AG04450 (cell line): ENCODE measurements around the gene SIT1. TPM values are rescaled to one million over a fixed set of nuclear protein-coding genes. Genes with fewer than 3 reads are reported as not detected.

ENCODE experiments used
- CTCF ChIA-PET: fragments of 300-600, 350-600 bp; formaldehyde crosslinking; extraction: SDS; loops from one replicate; lab custom pipeline; 2022; ENCODE audit warnings: antibody characterized with exemption, inconsistent platforms; lab: Charles Lee
- POLR2A ChIA-PET: fragments of 350-600 bp; formaldehyde crosslinking; extraction: SDS; loops from one replicate; lab custom pipeline; 2021; ENCODE audit warnings: antibody characterized with exemption, inconsistent platforms; lab: Yijun Ruan, JAX
- DNase-seq: peaks from one replicate; pipeline ENCODE4 v3.0.0-alpha.2; 2011; ENCODE audit warnings: low read depth, low spot score
- H3K27ac ChIP-seq: one replicate; pipeline ENCODE4 v1.5.1; 2012; ENCODE audit warnings: low read depth, low read length, control low read depth
- H3K27me3 ChIP-seq: one replicate; pipeline ENCODE4 v1.6.0; 2012; ENCODE audit warnings: low read length; ENCODE audit not compliant: control insufficient read depth, insufficient read depth
- H3K4me3 ChIP-seq: 2 replicates; pipeline ENCODE4 v1.5.1; 2011; ENCODE audit warnings: mild to moderate bottlenecking, low read depth, low read length, control low read depth
- H3K9me3 ChIP-seq: 2 replicates; pipeline ENCODE4 v1.5.1; 2012; ENCODE audit warnings: low read length; ENCODE audit not compliant: control insufficient read depth, insufficient read depth
- CTCF ChIP-seq: IDR thresholded peaks from 2 replicates; pipeline ENCODE4 v1.5.1; 2011; ENCODE audit warnings: low read depth, low read length, control low read depth, inconsistent platforms
- polyA plus RNA-seq: library from polyadenylated mRNA; depleted of rRNA; stranded (reverse); fragments of >200 nt; gene quantifications from 2 replicates; pipeline ENCODE4 v1.2.3, GENCODE V29; 2011

SIT1 gene
- polyA plus RNA-seq, 1 experiment, result not detected

DNA sequence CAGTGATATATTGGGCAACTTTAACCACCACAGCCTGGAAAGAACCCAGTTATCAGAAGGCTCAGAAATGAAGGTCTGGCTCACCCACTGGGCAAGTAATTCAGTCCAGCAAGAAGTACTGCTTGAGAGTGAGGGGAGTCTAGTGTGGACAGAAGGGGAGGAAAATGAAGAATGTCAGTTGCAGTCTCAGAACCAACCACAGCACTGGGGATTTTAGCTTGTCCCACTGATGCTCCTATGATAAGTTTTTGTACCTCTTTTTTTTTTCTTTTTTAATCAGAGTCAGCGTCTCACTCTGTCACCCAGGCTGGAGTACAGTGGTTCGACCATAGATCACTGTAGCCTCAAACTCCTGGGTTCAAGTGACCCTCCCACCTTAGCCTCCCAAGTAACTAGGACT is 23.2 kb downstream of the SIT1 start:
- H3K27me3 ChIP-seq, result peaks cover 5% of the 10 kb centered on the region
- ChIA-PET POLR2A (no interaction called here), CTCF (interaction anchor here (0.7 to 2.1 kb wide), 2 partner anchors 24 kb away, joined by 3 to 10 read pairs; no protein-coding TSS in a partner anchor)
- no peak for TF ChIP-seq CTCF
- no peak overlapping the region for H3K4me3 ChIP-seq
- no peaks in the 10 kb centered on the region for H3K9me3 ChIP-seq
- DNase-seq, result no peak
- no peak overlapping the region for H3K27ac ChIP-seq

- DNase-seq, result no peak
- ChIA-PET CTCF (interaction anchor here (0.9 to 1.6 kb wide), 2 partner anchors 8 to 16 kb away, joined by 3 to 7 read pairs; no protein-coding TSS in a partner anchor), POLR2A (no interaction called here)
- H3K27ac ChIP-seq, result no peak overlapping the region
- TF ChIP-seq CTCF, result no peak
- no peaks in the 10 kb centered on the region; the same call in 1 of the 2 replicates for H3K9me3 ChIP-seq
- H3K27me3 ChIP-seq, result peaks cover 41% of the 10 kb centered on the region
- H3K4me3 ChIP-seq, result no peak overlapping the region
These were observed 31.0 kb downstream of the SIT1 start for GRCh38 chr9:35619800-35620158.

DNA sequence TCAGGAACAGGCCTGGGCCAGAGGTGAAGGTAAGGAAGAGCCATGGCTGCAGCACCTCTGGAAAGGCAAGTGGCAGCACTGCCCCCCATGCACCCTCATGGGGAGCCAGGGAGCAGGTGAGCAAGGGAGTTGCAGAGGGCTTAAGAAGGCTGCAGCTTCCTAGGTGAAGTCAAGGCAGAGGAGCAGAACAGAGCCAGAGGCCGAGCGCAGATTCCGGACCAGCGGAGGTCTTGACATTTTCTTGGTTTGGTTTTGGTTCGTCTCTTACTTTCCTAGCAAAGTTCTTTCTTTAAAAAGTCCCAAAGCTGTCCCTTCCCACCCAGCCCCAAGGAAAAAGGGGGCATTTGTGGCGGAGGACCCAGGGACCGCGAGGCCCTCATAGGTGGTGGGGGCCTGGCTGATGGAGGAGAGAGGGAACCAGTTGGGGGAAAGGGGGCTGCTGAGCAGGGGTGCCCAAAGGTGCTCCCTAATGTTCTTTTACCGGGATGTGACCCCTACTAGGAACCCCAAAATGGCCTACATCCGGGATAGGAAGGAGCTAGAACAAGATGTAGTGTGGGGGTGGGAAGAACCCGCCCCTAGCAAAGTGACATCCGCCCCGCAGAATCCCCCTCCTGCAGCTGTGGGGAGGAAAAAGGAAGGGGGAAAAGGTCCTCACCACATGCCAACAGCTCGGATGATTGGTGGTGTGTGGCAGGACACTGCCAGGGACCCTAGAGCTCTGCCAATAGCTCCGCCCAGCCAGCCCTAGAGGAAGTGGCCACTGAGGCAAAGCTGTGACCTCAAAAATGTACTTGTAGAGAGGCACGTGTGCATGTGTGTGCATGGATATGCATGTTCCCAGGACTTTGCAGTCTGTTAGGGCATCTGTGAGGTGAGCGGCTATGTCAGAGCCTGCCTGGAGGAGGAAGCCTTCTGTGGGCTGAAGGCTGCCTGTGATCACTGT is 31.6 kb downstream of the SIT1 start:
- Histone ChIP-seq H3K27me3 (peaks cover 46% of the 10 kb centered on the region), H3K4me3 (no peak overlapping the region), H3K27ac (no peak overlapping the region), H3K9me3 (no peaks in the 10 kb centered on the region; the same call in 1 of the 2 replicates)
- DNase-seq, result no peak
- ChIA-PET POLR2A (no interaction called here), CTCF (interaction anchor here (0.9 to 1.6 kb wide), 2 partner anchors 8 to 15 kb away, joined by 3 to 7 read pairs; no protein-coding TSS in a partner anchor)
- no peak for TF ChIP-seq CTCF

DNA sequence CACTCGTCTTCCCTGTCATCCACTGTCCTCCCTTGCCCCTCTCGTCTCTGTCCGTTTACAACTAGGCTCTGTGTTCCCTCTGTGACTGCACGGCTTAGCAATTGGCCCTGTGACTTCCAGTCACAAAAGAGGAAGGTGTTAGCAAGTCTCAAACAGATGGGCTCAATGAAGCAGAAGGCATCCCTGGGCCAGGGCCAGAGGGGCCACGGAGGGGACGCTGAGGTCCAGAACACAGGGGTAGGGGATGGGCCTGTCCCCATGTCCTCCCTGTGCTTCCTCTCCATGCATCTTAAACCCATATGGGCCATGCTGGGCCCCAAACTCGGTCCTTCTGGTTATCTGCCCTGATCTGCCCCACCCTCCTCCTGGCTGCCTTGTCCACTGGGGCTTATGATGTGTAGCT is 32.4 kb downstream of the SIT1 start, which contains the start of gene CD72:
Gene CD72 (minus strand): TSS at position 89 of the 403 bp plus-strand sequence. CDS start 110 bp downstream, outside the sequence.
- TF ChIP-seq CTCF, result no peak
- ChIA-PET CTCF (no interaction called here), POLR2A (no interaction called here)
- no peak within 1 kb of the TSS for H3K27ac ChIP-seq
- H3K27me3 ChIP-seq, result peaks cover 46% of the 10 kb centered on the region
- DNase-seq, result no peak
- peak within 1 kb of the TSS; percentile 48 for H3K4me3 ChIP-seq
- no peaks in the 10 kb centered on the region; the same call in 1 of the 2 replicates for H3K9me3 ChIP-seq

DNA sequence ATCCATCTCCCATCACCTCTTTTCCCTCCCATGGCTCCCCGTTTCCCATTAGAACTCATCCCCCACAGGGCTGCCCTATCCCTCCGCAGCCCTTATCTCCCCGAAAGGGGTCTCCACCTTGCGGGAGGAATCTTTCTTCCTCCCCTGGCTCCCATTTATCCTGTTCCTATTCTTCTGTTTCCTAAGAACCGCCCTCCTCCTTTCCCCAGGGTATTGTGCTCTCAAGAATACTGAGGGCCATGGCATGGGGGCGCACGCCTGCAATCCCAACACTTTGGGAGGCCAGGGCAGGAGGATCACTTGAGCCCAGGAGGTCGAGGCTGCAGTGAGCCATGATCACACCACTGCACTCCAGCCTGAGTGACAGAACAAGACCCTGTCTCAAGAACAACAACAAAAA is 33.2 kb downstream of the SIT1 start:
- Histone ChIP-seq H3K9me3 (no peaks in the 10 kb centered on the region; the same call in 1 of the 2 replicates), H3K4me3 (no peak overlapping the region), H3K27me3 (peaks cover 50% of the 10 kb centered on the region), H3K27ac (no peak overlapping the region)
- DNase-seq, result no peak
- ChIA-PET POLR2A (no interaction called here), CTCF (interaction anchor here (0.6 to 1.2 kb wide), 3 partner anchors 13 to 579 kb away, joined by 3 to 4 read pairs (median 3); no protein-coding TSS in a partner anchor)
- TF ChIP-seq CTCF, result no peak
